Renal cortical epithelial cell (primary cell): ENCODE measurements around the gene SAAL1. TPM values are rescaled to one million over a fixed set of nuclear protein-coding genes. Genes with fewer than 3 reads are reported as not detected.
"Not testable (repeated sequence)": the region's sequence is repeated elsewhere in the genome, so short reads cannot be mapped to it uniquely, and the experiment has no call there.

Experiments used
- DNase-seq: peaks from one replicate; pipeline ENCODE4 v3.0.0-alpha.2; 2011; ENCODE audit warnings: low read depth
- total RNA-seq: library from RNA; depleted of rRNA; stranded (reverse); fragments of >200 nt; gene quantifications from 2 replicates; pipeline ENCODE4 v1.2.3, GENCODE V29; 2014

The SAAL1 gene
- total RNA-seq: 15.2 and 22.7 TPM in 2 replicates

- peak; percentile 42 for DNase-seq
Observed at GRCh38 chr11:18105802-18106574, at the start of gene SAAL1. Gene SAAL1, minus strand, starts transcription at chr11:18106082. Its CDS starts 41 bp downstream, at chr11:18106041.

- no peak for DNase-seq
Observed at GRCh38 chr11:18151581-18151980, 45.7 kb upstream of the SAAL1 start.

GRCh38 chr11:18145837-18146236, 40.0 kb upstream of the SAAL1 start:
- no peak for DNase-seq

GRCh38 chr11:18145025-18145424, 39.1 kb upstream of the SAAL1 start:
- no peak for DNase-seq

- DNase-seq: peak; percentile 54
Observed at GRCh38 chr11:18144243-18144642, 38.4 kb upstream of the SAAL1 start.

- DNase-seq: no peak
Observed at GRCh38 chr11:18140145-18140544, 34.3 kb upstream of the SAAL1 start.

- DNase-seq: no peak
Observed at GRCh38 chr11:18137186-18137800, 31.4 kb upstream of the SAAL1 start.

GRCh38 chr11:18135308-18135707, 29.4 kb upstream of the SAAL1 start:
- DNase-seq: no peak

- no peak for DNase-seq
Observed at GRCh38 chr11:18132341-18132740, 26.5 kb upstream of the SAAL1 start, which contains the start of gene MRGPRX3. Gene MRGPRX3, plus strand, starts transcription at chr11:18132571. Its CDS starts 4,632 bp downstream, at chr11:18137203.

- not testable (repeated sequence) for DNase-seq
Observed at GRCh38 chr11:18131115-18131514, 25.2 kb upstream of the SAAL1 start.

GRCh38 chr11:18121331-18121828, 15.5 kb upstream of the SAAL1 start:
- not testable (repeated sequence) for DNase-seq

- peak; percentile 45 for DNase-seq
Observed at GRCh38 chr11:18115360-18116127, 9.7 kb upstream of the SAAL1 start.

- DNase-seq: no peak
Observed at GRCh38 chr11:18111005-18111404, 5.1 kb upstream of the SAAL1 start.

GRCh38 chr11:18108254-18108653, 2.4 kb upstream of the SAAL1 start:
- DNase-seq: no peak

- no peak for DNase-seq
Observed at GRCh38 chr11:18106688-18107087, 806 bp upstream of the SAAL1 start.

- no peak for DNase-seq
Observed at GRCh38 chr11:18105086-18105801, 638 bp downstream of the SAAL1 start.

- DNase-seq: no peak
Observed at GRCh38 chr11:18100926-18101656, 4.8 kb downstream of the SAAL1 start.

GRCh38 chr11:18093959-18094358, 11.9 kb downstream of the SAAL1 start:
- DNase-seq: no peak

GRCh38 chr11:18091731-18092130, 14.2 kb downstream of the SAAL1 start:
- DNase-seq: no peak

- DNase-seq: no peak
Observed at GRCh38 chr11:18088966-18089365, 16.9 kb downstream of the SAAL1 start.

GRCh38 chr11:18088366-18088765, 17.5 kb downstream of the SAAL1 start:
- DNase-seq: no peak
